K562 (cell line): ENCODE results near the gene SLC22A7. TPM values are rescaled to one million over a fixed set of nuclear protein-coding genes. Genes with fewer than 3 reads are reported as not detected.

Source experiments
- ATAC-seq: fragments of 200-7000 bp; cut with Tn5 transposase; 3 replicates; pipeline ENCODE4 v1.9.1; 2020; ENCODE audit warnings: moderate library complexity
- BruUV-seq: library from RNA; stranded (reverse); fragments of 400-500 nt; replicated peaks from 2 replicates; lab custom pipeline; 2021; lab: Mats Ljungman, UMichigan
- CTCF ChIA-PET: fragments of 300-600 bp; formaldehyde crosslinking; extraction: SDS; loops from one replicate; lab custom pipeline; 2021; ENCODE audit warnings: low intra/inter-chr PET ratio; lab: Yijun Ruan, JAX
- POLR2A ChIA-PET: fragments of 300-600, 350-650 bp; sonication (Branson Sonifier 250); formaldehyde crosslinking; extraction: SDS; loops from one replicate; lab custom pipeline; 2021; ENCODE audit warnings: antibody characterized with exemption, inconsistent platforms; lab: Yijun Ruan, JAX
- DNase-seq, 4 experiments: peaks; one replicate each; pipeline versions ENCODE4 v3.0.0 to v3.0.0-alpha.2; 2011 to 2018; ENCODE audit warnings: low spot score in 3 of 4, mixed read lengths in 3 of 4; ENCODE audit errors: extremely low read depth in 1 of 4
- FAIRE-seq: peaks from 2 replicates; lab custom pipeline; 2011; peaks lifted over from hg19 to GRCh38; lab: Jason Lieb, UNC
- H2AFZ ChIP-seq: 2 replicates; pipeline ENCODE4 v1.6.0; 2011; ENCODE audit warnings: low read depth, low read length, control low read depth, inconsistent platforms
- H3K27ac ChIP-seq: fragments of 200-600 bp; 3 replicates; pipeline ENCODE4 v1.8.0; 2011; ENCODE audit warnings: low read depth, mild to moderate bottlenecking, control low read depth, inconsistent platforms, low read length, moderate library complexity, mixed read lengths; ENCODE audit errors: extremely low read depth
- H3K27me3 ChIP-seq, 2 experiments: fragments of 300-600 bp in 1 of 2; 2 replicates in 1 of 2; 3 replicates in 1 of 2; pipeline versions ENCODE4 v1.6.0 to v1.8.0; 2011; ENCODE audit warnings: inconsistent platforms in 2 of 2, low read length in 2 of 2, mild to moderate bottlenecking in 1 of 2, mixed read lengths in 1 of 2, moderate library complexity in 1 of 2; ENCODE audit not compliant: control insufficient read depth in 2 of 2, insufficient read depth in 2 of 2
- H3K36me3 ChIP-seq: fragments of 300-600 bp; 3 replicates; pipeline ENCODE4 v1.8.0; 2011; ENCODE audit warnings: mild to moderate bottlenecking, low read length, inconsistent platforms; ENCODE audit not compliant: control insufficient read depth, insufficient read depth
- H3K4me1 ChIP-seq, 2 experiments: fragments of 200-600 bp in 1 of 2; replicated peaks in 1 of 2; 2 replicates in 1 of 2; 3 replicates in 1 of 2; pipeline versions ENCODE4 v1.5.1 to v1.8.0; 2011; ENCODE audit warnings: inconsistent platforms in 2 of 2, low read length in 2 of 2, mild to moderate bottlenecking in 1 of 2, mixed read lengths in 1 of 2, moderate library complexity in 1 of 2; ENCODE audit not compliant: control insufficient read depth in 2 of 2, insufficient read depth in 2 of 2
- H3K4me2 ChIP-seq: 2 replicates; pipeline ENCODE4 v1.6.1; 2011; ENCODE audit warnings: low read length, control low read depth, inconsistent platforms, mixed read lengths; ENCODE audit not compliant: insufficient read depth
- H3K4me3 ChIP-seq: fragments of 200-600 bp; sonication (generic), shearing (Covaris generic); 2 replicates; pipeline ENCODE4 v1.5.1; 2016; ENCODE audit warnings: control low read depth, inconsistent platforms
- H3K79me2 ChIP-seq: fragments of 200-600 bp; 3 replicates; pipeline ENCODE4 v1.8.0; 2011; ENCODE audit warnings: low read length, inconsistent platforms; ENCODE audit not compliant: control insufficient read depth, insufficient read depth
- H3K9ac ChIP-seq, 2 experiments: 2 replicates each; pipeline versions ENCODE4 v1.6.0 to v1.6.1; 2011; ENCODE audit warnings: low read depth in 2 of 2, low read length in 2 of 2, control low read depth in 1 of 2, inconsistent platforms in 1 of 2, mild to moderate bottlenecking in 1 of 2, mixed read lengths in 1 of 2; ENCODE audit not compliant: insufficient read depth in 1 of 2
- H3K9me1 ChIP-seq: one replicate; pipeline ENCODE4 v1.6.0; 2011; ENCODE audit warnings: inconsistent platforms, mild to moderate bottlenecking, low read length, moderate library complexity; ENCODE audit not compliant: control insufficient read depth, insufficient read depth
- H3K9me3 ChIP-seq: replicated peaks from 2 replicates; pipeline ENCODE4 v1.5.1; 2011; ENCODE audit warnings: low read depth, low read length, inconsistent platforms; ENCODE audit not compliant: control insufficient read depth, insufficient read depth
- H4K20me1 ChIP-seq: replicated peaks from 2 replicates; pipeline ENCODE4 v1.6.1; 2011; ENCODE audit warnings: low read length, inconsistent platforms, mixed read lengths; ENCODE audit not compliant: control insufficient read depth, insufficient read depth
- CHCHD3 ChIP-seq: fragments of 250-450 bp; sonication (Bioruptor Pico); IDR thresholded peaks from 2 replicates; pipeline ENCODE4 v2.1.2; 2022; ENCODE audit warnings: mild to moderate bottlenecking
- COPS2 ChIP-seq: fragments of 450-650 bp; conservative IDR thresholded peaks from 2 replicates; pipeline ENCODE4 v1.6.1; 2016; ENCODE audit warnings: mild to moderate bottlenecking, moderate library complexity
- MLLT1 ChIP-seq, 2 experiments: fragments of 450-650 bp; IDR thresholded peaks; 2 replicates each; pipeline ENCODE4 v1.6.1; 2016
- MLX ChIP-seq, 2 experiments: fragments of 450-650 bp in 1 of 2; sonication (generic) in 1 of 2; formaldehyde crosslinking; conservative IDR thresholded peaks; 2 replicates each; pipeline versions ENCODE4 v1.4.0 to v1.8.1; 2020 to 2022; ENCODE audit warnings: mild to moderate bottlenecking in 1 of 2, missing genetic modification reagents in 1 of 2
- NFIX ChIP-seq: fragments of 250-450 bp; sonication (Bioruptor Pico); IDR thresholded peaks from 2 replicates; pipeline ENCODE4 v1.4.0; 2020; ENCODE audit warnings: low read depth, mild to moderate bottlenecking, moderate library complexity
- RAD51 ChIP-seq: fragments of 450-650 bp; IDR thresholded peaks from 2 replicates; pipeline ENCODE4 v1.7.1; 2016; ENCODE audit warnings: low read depth, mild to moderate bottlenecking, borderline replicate concordance
- RFX7 ChIP-seq: fragments of 250-450 bp; sonication (Bioruptor Pico); IDR thresholded peaks from 2 replicates; pipeline ENCODE4 v1.5.1; 2021; ENCODE audit warnings: mild to moderate bottlenecking
- SP1 ChIP-seq: sonication (generic); formaldehyde crosslinking; IDR thresholded peaks from 2 replicates; pipeline ENCODE4 v1.8.1; 2022; ENCODE audit warnings: mild to moderate bottlenecking, missing genetic modification reagents
- ZBTB17 ChIP-seq: fragments of 450-650 bp; formaldehyde crosslinking; IDR thresholded peaks from 2 replicates; pipeline ENCODE4 v1.4.0; 2020; ENCODE audit warnings: mild to moderate bottlenecking
- ZBTB33 ChIP-seq: sonication (generic); formaldehyde crosslinking; IDR thresholded peaks from 2 replicates; pipeline ENCODE4 v1.8.1; 2023; ENCODE audit warnings: mild to moderate bottlenecking, missing genetic modification reagents
- WGBS: fragments of 100-300 bp; shearing (Covaris generic); methylation state at CpG from one replicate; pipeline ENCODE4 v1.1.6; 2016; ENCODE audit warnings: low coverage, mixed read lengths; ENCODE audit not compliant: insufficient coverage; ENCODE audit errors: missing lambda C conversion rate; 5-methylcytosine and 5-hydroxymethylcytosine counted together
- in situ Hi-C: fragments of 300-500 bp; cut with MboI; formaldehyde crosslinking; loops from 4 replicates; pipeline ENCODE4 v1.15.0; 2018; ENCODE audit warnings: inconsistent platforms, mixed read lengths
- intact Hi-C: fragments of 100-400 bp; cut with micrococcal nuclease; formaldehyde crosslinking; loops from 2 replicates; pipeline ENCODE4 v1.14.2; 2022
- polyA plus RNA-seq, 8 experiments: library from polyadenylated mRNA; depleted of rRNA in 4 of 8; stranded (reverse) in 5 of 8; unstranded in 3 of 8; fragments of >200 nt; fragmentation: Nextera tagmentation in 2 of 8; fragmentation: Illumina TruSeq in 1 of 8; extraction: Ambion mirVana in 2 of 8; extraction: Trizol in 1 of 8; gene quantifications; 2 replicates each; pipeline versions ENCODE4 v1.2.1 to v1.2.3, GENCODE V29; 2011 to 2014; ENCODE audit warnings: inconsistent platforms in 1 of 8, missing spikeins in 1 of 8
- total RNA-seq, 7 experiments: library from RNA; depleted of rRNA in 6 of 7; stranded (reverse); fragments of >200 nt in 6 of 7; fragmentation: Illumina TruSeq in 2 of 7; extraction: Trizol in 2 of 7; gene quantifications; 2 replicates each; pipeline versions ENCODE4 v1.2.1 to v1.2.3, GENCODE V29; 2011 to 2021; ENCODE audit warnings: low replicate concordance in 1 of 7
- TF ChIP-seq, protein P1 (sequence below): fragments of 250-450 bp; sonication (Bioruptor Pico); IDR thresholded peaks from 2 replicates; pipeline ENCODE4 v1.5.0; 2020; ENCODE audit warnings: mild to moderate bottlenecking, borderline replicate concordance
- TF ChIP-seq, protein P2 (sequence below): IDR thresholded peaks from 3 replicates; pipeline ENCODE4 v1.6.1; 2011; ENCODE audit warnings: borderline replicate concordance, mild to moderate bottlenecking; ENCODE audit not compliant: insufficient read length, insufficient read depth

Gene SLC22A7
- total and polyA plus RNA-seq, 9 of the 15 experiments (the other 6 are each of a cell fraction or from before 2014, with no cell fraction given), result not detected

- TF ChIP-seq, protein P1, sequence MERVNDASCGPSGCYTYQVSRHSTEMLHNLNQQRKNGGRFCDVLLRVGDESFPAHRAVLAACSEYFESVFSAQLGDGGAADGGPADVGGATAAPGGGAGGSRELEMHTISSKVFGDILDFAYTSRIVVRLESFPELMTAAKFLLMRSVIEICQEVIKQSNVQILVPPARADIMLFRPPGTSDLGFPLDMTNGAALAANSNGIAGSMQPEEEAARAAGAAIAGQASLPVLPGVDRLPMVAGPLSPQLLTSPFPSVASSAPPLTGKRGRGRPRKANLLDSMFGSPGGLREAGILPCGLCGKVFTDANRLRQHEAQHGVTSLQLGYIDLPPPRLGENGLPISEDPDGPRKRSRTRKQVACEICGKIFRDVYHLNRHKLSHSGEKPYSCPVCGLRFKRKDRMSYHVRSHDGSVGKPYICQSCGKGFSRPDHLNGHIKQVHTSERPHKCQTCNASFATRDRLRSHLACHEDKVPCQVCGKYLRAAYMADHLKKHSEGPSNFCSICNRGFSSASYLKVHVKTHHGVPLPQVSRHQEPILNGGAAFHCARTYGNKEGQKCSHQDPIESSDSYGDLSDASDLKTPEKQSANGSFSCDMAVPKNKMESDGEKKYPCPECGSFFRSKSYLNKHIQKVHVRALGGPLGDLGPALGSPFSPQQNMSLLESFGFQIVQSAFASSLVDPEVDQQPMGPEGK, result no peak
- TF ChIP-seq ZBTB17, result no peak
- no peak for TF ChIP-seq COPS2
- no peak for TF ChIP-seq CHCHD3 (CRISPR knock-in tag)
Observed at GRCh38 chr6:43290339-43290904, 7.6 kb upstream of the SLC22A7 start (continued).

DNA sequence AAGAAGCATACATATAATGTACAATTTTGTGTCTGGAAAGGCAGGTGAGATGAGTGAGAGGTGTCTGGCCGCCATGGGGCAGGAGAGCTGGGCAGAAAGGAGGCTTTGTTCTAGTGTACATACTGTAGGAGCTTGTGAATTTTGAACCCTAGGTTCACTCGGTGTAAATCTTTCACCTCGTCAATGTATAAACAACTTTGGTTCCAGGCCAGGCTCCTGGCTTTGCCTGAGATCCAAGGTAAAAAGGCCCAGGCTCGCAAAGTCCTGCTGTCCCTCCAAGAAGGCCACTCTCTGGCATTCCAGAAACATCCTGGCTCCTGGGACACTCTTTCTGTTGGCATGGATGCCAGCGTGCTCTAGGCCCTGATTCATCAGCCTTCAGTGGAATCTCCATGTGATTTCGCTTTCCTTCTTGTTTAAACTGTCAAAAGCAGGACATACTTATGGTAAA is 7.1 kb upstream of the SLC22A7 start:
- H3K36me3 ChIP-seq, result no peaks in the 10 kb centered on the region
- BruUV-seq, result no TSS peak
- FAIRE-seq, result no peak
- H3K9me1 ChIP-seq, result no peaks in the 10 kb centered on the region
- H4K20me1 ChIP-seq, result 0 out of 2 replicates have a peak, but pooled peaks cover 4% of the 10 kb centered on the region
- in situ Hi-C loops (no loop called here), intact Hi-C loops (no loop called here)
- no peaks in the 10 kb centered on the region for H3K4me1 ChIP-seq
- WGBS, result 3% methylated on average over 6 of the region's 6 CpGs
- no peak for DNase-seq
- TF ChIP-seq ZBTB33 (CRISPR knock-in tag) (no peak), MLX (CRISPR knock-in tag; conservative IDR thresholded peaks at IDR 0.05) (no peak), NFIX (CRISPR knock-in tag) (no peak), SP1 (CRISPR knock-in tag) (no peak), RAD51 (no peak), RFX7 (CRISPR knock-in tag) (no peak), MLLT1 (IDR thresholded peaks at IDR 0.05) (no peak)
- TF ChIP-seq, protein P2, sequence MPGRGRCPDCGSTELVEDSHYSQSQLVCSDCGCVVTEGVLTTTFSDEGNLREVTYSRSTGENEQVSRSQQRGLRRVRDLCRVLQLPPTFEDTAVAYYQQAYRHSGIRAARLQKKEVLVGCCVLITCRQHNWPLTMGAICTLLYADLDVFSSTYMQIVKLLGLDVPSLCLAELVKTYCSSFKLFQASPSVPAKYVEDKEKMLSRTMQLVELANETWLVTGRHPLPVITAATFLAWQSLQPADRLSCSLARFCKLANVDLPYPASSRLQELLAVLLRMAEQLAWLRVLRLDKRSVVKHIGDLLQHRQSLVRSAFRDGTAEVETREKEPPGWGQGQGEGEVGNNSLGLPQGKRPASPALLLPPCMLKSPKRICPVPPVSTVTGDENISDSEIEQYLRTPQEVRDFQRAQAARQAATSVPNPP, result no peak
- no peaks in the 10 kb centered on the region for H3K79me2 ChIP-seq
- no peaks in the 10 kb centered on the region for H3K9me3 ChIP-seq
- no peak overlapping the region for H2AFZ ChIP-seq
- POLR2A ChIA-PET, result interaction anchor here (0.6 to 1.2 kb wide), 3 partner anchors 10 to 1239 kb away, joined by 3 to 4 read pairs (median 3); no protein-coding TSS in a partner anchor
- no peak overlapping the region for H3K4me2 ChIP-seq
- no peak overlapping the region for H3K9ac ChIP-seq
- CTCF ChIA-PET, result no interaction called here
- no peak overlapping the region for H3K27ac ChIP-seq
- no peak overlapping the region for H3K4me3 ChIP-seq
- peaks cover 16 to 32% of the 10 kb centered on the region in 2 experiments for H3K27me3 ChIP-seq
- no peak for ATAC-seq
